ENCODE results near the gene SF3B6. TPM values are rescaled to one million over a fixed set of nuclear protein-coding genes. Genes with fewer than 3 reads are reported as not detected.

SF3B6 gene
- total RNA-seq, 2 donors from 2014 or later = 21.4 to 42.8 TPM

DNA sequence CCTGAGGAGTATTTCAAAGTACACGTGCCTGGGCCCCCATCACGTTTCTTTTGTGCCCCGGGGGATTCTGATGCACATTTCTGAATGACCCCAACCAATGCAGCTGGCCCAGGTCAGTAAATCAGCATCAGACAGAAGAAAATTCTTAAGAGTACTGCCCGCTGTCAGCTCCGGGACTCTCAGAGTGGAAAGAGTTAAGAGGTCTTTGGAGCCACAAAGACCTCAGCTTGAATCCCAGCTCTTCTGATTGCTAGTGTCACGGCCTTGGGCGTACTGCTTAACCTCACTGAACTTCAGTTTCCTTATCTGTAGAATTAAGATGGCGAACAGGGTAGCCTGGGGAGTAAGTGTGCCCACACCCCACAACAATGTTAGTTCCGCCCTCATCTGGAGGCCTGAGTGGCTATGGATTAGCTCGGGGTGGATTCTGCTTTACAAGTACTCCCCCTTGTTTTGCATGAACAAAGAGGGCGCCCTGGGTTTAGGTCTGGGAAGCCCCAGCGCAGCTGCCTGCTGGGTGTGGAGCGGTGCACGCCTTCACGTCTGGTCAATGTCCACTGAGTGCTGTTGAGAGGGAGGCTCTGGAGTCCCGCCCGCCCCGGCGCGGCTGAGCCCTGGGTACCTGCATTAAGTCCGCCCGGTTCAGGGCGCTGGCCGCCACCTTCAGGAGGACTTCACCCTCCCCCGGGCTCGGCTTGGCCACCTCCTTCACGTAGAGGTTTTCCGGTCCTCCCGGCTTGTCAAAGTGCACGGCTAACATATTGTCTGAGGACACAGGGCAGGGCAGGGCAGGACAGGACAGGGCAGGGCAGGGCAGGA is 7.7 kb upstream of the SF3B6 start:
- H3K27me3 ChIP-seq = no peaks in the 10 kb centered on the region
- H3K4me3 ChIP-seq = peak overlapping the region; percentile 28 to 40
- peak overlapping the region; percentile 87 to 95 (median 90) for H3K27ac ChIP-seq
- 3 to 7% methylated on average over 11 to 30 of the region's 30 CpGs for WGBS, 2 donors
- DNase-seq (peak in 2 of 4 donors; percentile 88 to 92), ATAC-seq (peak; percentile 75)
- peak; percentile 15 to 82 (median 71) for TF ChIP-seq POLR2A (IDR thresholded peaks at IDR 0.05)
- TF ChIP-seq, protein P1, sequence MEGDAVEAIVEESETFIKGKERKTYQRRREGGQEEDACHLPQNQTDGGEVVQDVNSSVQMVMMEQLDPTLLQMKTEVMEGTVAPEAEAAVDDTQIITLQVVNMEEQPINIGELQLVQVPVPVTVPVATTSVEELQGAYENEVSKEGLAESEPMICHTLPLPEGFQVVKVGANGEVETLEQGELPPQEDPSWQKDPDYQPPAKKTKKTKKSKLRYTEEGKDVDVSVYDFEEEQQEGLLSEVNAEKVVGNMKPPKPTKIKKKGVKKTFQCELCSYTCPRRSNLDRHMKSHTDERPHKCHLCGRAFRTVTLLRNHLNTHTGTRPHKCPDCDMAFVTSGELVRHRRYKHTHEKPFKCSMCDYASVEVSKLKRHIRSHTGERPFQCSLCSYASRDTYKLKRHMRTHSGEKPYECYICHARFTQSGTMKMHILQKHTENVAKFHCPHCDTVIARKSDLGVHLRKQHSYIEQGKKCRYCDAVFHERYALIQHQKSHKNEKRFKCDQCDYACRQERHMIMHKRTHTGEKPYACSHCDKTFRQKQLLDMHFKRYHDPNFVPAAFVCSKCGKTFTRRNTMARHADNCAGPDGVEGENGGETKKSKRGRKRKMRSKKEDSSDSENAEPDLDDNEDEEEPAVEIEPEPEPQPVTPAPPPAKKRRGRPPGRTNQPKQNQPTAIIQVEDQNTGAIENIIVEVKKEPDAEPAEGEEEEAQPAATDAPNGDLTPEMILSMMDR (IDR thresholded peaks at IDR 0.05) = no peak
- intact Hi-C loops (cut with DNase I) = no loop called here
- no peaks in the 10 kb centered on the region for H3K36me3 ChIP-seq (replicated peaks in 1 of 2; ENCODE audit: insufficient read depth in 1 of 2, low read depth in 2 of 2)
- H3K9me3 ChIP-seq = no peaks in the 10 kb centered on the region
- H3K4me1 ChIP-seq = peaks cover 23% of the 10 kb centered on the region

DNA sequence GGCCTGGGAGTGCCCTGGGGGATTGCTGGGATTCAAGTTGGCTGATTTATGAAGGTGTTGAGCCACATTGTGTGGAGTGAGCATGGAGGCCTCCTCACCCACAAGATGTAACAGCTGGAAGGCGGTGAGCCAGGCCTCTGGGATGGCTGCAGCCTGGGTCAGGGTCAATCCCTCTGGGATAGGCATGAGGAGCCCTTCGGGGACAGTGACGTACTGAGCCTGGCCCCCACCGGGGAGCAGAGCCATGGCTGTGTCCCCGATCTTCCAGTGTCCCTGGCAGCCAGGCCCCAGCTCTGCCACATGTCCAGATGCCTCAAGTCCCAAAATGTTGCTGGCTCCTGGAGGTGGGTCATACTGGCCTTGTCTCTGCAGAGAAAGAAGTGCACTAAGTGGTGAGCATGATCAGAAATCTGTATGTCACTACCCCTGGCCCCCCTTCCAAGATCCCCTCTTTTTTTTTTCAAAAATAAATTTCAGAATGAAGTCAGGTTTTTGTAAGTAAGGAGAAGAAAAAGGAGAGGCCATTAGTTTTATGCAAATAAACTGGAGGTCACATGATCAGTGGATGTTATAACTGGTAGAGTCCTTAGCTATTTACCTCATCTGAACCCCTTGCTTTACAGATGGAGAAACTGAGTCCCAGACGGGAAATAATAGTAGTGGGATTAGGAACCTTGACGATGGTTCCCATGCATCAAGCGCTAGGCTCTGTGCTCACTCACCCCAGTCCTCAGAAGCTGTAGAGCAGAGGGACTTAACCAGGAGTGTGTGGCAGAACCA is 6.9 kb upstream of the SF3B6 start:
- DNase-seq = no peak
- 73 to 78% methylated on average over 7 to 8 of the region's 8 CpGs for WGBS, 2 donors
- Histone ChIP-seq H3K27ac (peak overlapping the region; percentile 87 to 95 (median 90)), H3K4me3 (peak overlapping the region; percentile 28 to 40), H3K9me3 (no peaks in the 10 kb centered on the region), H3K27me3 (no peaks in the 10 kb centered on the region), H3K4me1 (peaks cover 25% of the 10 kb centered on the region), H3K36me3 (replicated peaks in 1 of 2; ENCODE audit: insufficient read depth in 1 of 2, low read depth in 2 of 2) (no peaks in the 10 kb centered on the region)
- intact Hi-C loops (cut with DNase I) = no loop called here
- ATAC-seq = no peak
- TF ChIP-seq, protein P1 (IDR thresholded peaks at IDR 0.05) = no peak

- intact Hi-C loops (cut with DNase I) = no loop called here
- ATAC-seq (no peak), DNase-seq (no peak)
- no peak overlapping the region for H3K27ac ChIP-seq
- TF ChIP-seq POLR2A (IDR thresholded peaks at IDR 0.05) = no peak
- TF ChIP-seq, protein P1 (IDR thresholded peaks at IDR 0.05) = no peak
- H3K9me3 ChIP-seq = no peaks in the 10 kb centered on the region
- no peak overlapping the region for H3K4me3 ChIP-seq
- no peaks in the 10 kb centered on the region for H3K27me3 ChIP-seq
- peaks cover 34% of the 10 kb centered on the region for H3K4me1 ChIP-seq
- WGBS, 2 donors = 72 to 96% methylated on average over 2 of the region's 2 CpGs
- H3K36me3 ChIP-seq (replicated peaks in 1 of 2; ENCODE audit: insufficient read depth in 1 of 2, low read depth in 2 of 2) = no peaks in the 10 kb centered on the region
Measured at GRCh38 chr2:24080701-24081100, 4.6 kb upstream of the SF3B6 start.

DNA sequence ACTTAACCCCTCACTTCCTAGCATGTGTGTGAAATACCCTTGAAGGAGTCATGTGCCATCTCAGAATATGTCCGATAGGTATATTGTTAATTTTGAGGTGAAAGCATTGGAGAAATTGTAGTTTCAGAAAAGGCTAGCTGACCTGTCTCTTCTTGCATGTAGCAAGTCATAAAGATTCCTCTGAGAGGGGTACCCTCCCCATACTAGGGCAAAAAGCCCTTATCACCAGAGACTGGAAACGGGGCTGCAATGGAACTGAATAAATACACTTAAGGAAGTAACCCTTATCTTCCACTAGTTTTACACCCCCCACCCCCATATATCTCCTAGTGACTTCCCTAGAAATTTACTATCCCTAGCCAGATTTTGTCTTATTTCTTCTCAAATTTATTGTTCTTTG is 1.8 kb upstream of the SF3B6 start:
- ATAC-seq = no peak
- TF ChIP-seq POLR2A (IDR thresholded peaks at IDR 0.05) = no peak
- TF ChIP-seq, protein P1 (IDR thresholded peaks at IDR 0.05) = no peak
- no peaks in the 10 kb centered on the region for H3K9me3 ChIP-seq
- no peak for DNase-seq
- WGBS, 2 donors = 31 to 40% methylated on average over 2 of the region's 2 CpGs
- peaks cover 34% of the 10 kb centered on the region for H3K4me1 ChIP-seq
- no peaks in the 10 kb centered on the region for H3K27me3 ChIP-seq
- peaks cover 0 to 6% of the 10 kb centered on the region in 2 donors for H3K36me3 ChIP-seq (replicated peaks in 1 of 2; ENCODE audit: insufficient read depth in 1 of 2, low read depth in 2 of 2)
- intact Hi-C loops (cut with DNase I) = no loop called here
- H3K27ac ChIP-seq = peak overlapping the region; percentile 89 to 94 (median 92)
- no peak overlapping the region for H3K4me3 ChIP-seq
